SK-N-DZ (cell line): ENCODE measurements around the gene RHOU.
A peak's percentile ranks its signal among the peaks of the same experiment; 100 is the strongest.
"Not testable (repeated sequence)": the region's sequence is repeated elsewhere in the genome, so short reads cannot be mapped to it uniquely, and the experiment has no call there.

Experiments
- DNase-seq: peaks from one replicate; pipeline ENCODE4 v3.0.0-alpha.2; 2015; ENCODE audit warnings: low spot score

RHOU gene

DNA sequence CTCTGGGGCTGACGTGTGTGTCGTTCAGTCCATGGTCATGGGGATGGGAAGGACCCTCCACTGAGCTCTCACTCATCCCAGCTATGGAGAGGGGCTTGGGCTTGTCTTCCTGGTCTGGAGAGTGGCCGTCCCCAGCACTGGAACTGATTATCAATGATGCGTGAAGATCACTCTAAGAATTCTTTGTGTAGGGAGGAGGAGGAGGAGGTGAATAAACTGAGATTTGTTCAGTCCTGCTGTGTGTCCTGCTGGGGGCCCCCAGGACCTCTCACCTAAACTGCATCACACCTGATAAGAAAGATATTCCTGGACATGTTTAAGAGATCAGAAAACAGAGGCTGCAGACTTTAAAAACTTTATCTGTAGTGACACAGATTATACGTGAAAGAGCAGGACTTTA lies 21.2 kb downstream of the RHOU start:
- no peak for DNase-seq

DNA sequence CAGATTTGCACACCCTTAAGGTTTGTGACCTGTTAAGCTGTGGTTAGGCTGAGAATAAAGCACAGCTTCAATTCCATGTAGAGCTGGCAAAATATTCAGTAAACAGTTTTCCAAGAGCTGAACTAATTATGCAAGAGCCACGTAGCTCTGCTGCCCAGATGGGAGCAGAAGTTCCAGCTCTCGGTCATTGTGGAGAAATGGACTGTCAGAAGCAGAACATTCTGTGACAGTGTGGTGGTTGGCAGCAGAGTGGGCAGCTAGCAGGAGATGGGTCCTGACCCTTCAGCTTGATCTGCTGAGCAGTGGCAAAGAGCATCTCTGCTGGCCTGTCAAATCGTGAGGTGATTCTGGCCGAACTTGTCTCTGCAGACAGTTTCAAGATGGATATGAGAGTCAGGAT lies 23.2 kb downstream of the RHOU start:
- DNase-seq: no peak

- no peak for DNase-seq
These were observed 25.7 kb downstream of the RHOU start for GRCh38 chr1:228760979-228761378.

DNA sequence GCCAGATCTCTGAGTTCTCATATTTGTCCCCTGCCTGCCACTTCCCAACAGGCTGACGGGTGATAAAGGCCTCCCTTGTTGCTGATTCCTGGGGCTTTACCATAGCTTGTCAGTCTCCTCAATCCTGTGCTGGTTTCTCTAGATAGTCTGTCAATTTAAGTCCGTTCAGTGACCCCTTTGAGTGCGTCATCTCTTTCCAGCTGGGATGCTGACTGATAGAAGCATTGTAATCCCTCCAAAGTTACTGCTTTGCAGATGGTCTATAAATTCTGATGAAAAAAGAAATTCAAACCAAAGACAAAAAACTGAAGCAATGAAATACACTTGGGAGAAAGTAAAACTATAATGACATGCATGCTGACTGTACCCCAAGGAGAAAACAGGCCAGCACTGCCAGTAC lies 28.3 kb downstream of the RHOU start:
- no peak for DNase-seq

DNA sequence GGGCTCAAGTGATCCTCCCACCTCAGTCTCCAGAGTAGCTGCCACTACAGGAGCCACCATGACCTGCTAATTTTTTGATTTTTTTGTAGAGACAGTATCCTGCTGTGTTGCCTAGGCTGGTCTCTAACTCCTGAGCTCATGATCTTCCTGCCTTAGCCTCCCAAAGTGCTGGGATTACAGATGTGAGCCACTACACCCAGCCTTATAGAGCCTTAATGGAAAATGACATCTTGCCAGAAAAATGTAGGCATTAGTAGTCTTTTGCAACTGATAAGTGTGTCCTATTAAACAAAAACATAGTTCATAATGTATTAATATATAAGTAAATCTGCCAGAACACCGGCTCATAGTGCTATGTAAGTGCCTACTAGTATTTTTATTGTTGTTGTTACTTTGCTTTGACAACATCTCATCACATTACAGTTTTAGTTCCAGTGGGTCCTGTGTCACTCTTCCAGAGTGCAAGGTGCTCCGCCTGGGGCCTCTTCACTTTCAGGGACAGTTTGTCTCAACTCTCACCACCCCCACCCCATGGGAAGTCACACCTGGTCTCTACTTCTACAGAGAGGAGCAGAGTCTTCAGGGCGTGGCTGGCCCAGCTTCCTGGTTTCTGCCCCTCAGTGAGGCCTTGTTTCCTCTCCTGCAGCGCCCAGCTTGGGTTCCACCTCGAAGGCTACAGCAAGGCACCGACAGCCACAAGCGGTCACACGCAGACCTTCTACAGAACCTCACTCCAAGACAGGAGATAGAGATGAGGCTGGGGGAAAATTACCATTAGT lies 30.1 kb downstream of the RHOU start:
- DNase-seq: no peak

- no peak for DNase-seq
These were observed 31.5 kb downstream of the RHOU start for GRCh38 chr1:228766788-228767187.

DNA sequence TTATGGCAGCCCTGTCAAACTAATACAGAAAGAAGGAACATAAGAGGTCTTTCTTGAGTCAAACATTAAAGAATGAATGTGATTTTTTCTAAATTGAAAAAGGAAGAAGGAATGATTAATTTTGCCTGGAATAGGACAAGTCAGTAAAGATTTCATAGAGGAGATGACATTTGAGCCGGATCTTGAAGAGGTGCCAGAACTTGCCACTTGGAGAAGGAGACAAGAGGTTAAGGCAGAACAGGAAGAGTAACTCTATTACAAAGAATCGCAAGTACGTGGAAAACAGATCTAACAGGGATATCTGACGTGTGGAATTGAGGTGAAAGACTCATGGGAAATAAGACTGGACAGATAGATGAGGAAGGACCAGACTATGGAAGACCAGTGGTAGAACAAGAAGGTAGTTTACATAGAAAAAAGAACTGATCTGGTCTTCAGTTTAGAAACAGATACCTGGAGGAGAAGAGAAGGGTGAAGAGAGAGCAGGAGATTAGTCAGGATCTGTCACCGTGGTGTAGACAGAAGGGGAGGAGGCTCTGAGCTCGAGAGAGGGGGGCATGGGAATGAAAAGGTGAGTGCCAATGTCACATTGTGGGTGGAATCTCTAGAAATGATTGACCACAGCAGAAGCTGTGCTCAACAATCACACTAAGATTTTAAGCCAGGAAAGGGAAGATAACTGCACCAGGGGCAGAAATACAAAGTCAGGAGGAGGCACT lies 32.5 kb downstream of the RHOU start:
- no peak for DNase-seq

GRCh38 chr1:228768355-228769000 lies 33.2 kb downstream of the RHOU start:
- DNase-seq: peak; percentile 59

- no peak for DNase-seq
These were observed 35.5 kb downstream of the RHOU start for GRCh38 chr1:228770779-228771223.

GRCh38 chr1:228772516-228773212 lies 37.4 kb downstream of the RHOU start:
- no peak for DNase-seq

- not testable (repeated sequence) for DNase-seq
These were observed 40.7 kb downstream of the RHOU start for GRCh38 chr1:228775946-228776345.

DNA sequence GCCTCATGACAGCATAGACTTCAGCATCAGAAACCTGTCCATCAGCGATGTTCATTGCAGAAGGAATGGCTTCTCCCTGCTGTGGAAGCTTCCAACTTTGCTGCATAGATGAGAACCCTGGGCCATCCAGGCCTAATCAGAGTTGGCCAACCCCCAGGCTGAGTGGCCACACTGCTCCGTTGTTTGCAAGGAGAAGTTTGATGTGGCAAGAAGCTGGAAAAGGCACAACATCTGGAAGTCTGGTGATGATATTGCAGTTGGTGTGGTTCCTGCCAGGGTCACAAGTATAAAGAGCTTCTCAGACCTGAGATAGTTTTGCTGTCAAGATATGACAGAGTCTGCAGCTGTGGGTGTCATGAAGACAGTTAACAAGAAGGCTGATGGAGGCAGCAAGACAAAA lies 41.2 kb downstream of the RHOU start:
- DNase-seq: no peak

DNA sequence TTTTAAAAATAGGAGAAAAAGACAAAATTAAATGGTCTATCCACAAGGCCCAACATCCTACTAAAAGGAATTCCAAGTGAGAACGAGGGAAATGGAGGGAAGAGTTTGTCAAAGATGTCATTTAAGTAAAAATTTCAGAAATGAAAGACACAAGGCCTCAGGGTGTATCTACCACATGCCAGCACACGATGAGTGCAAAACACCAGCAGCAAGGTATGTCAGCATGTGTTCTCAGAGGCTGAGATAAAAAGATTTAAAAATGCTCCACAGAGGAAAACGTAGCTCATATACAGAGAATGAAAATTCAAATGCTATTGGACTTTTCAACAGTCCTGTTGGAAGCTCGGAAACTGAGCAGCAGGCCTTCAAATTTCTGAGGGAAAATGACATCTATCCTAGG lies 42.0 kb downstream of the RHOU start:
- DNase-seq: no peak

DNA sequence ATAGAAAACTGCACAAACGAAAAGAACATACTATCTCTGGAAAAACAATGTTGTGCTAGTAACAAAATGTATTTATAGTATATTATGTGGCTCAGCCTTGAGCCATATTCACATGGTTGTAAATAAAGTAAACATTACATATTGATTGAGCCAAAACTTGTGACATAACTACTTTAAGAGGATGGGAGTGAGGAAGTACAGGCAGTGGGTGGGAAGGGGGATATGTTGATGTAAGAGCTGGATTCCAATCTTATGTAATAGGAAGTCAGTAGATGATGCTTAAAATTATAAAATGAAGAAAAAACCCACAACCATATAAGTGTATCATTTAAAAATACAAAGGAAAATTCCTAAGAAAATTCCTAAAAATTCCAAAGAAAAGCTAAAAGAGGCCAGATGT lies 42.7 kb downstream of the RHOU start:
- no peak for DNase-seq

GRCh38 chr1:228778466-228778865 lies 43.2 kb downstream of the RHOU start:
- no peak for DNase-seq

- DNase-seq: no peak
These were observed 43.7 kb downstream of the RHOU start for GRCh38 chr1:228778961-228779360.

GRCh38 chr1:228781161-228781808 lies 46.0 kb downstream of the RHOU start:
- DNase-seq: peak; percentile 92

DNA sequence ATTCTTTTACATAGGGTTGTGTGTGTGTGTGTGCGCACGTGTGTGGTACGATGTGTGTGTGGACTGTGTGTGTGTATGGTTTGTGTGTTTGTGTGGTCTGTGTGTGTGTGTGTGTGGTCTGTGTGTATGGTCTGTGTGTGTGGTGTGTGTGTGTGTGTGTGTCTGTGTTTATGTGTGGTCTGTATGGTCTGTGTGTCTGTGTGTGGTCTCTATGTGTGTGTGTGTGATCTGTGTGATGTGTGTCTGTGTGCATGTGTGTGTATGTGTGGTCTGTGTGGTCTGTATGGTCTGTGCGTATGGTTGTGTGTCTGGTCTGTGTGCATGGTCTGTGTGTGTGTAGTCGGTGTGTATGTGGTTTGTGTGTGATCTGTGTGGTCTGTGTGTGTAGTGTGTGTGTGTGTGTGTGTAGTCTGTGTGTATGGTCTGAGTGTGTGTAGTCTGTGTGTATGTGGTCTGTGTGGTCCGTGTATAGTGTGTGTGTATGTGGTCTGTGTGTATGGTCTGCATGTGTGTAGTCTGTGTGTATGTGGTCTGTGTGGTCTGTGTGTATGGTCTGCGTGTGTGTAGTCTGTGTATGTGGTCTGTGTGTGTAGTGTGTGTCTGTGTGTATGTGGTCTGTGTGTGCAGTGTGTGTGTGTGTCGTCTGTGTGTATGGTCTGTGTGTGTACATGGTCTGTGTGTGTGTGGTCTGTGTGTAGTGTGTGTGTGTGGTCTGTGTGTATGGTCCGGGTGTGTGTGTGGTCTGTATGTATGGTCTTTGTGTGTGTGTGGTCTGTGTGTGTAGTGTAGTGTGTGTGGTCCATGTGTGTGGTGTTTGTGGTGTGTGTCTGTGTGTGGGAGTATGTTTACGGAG lies 46.8 kb downstream of the RHOU start:
- no peak for DNase-seq

GRCh38 chr1:228782662-228783417 lies 47.6 kb downstream of the RHOU start:
- no peak for DNase-seq
